Activated naive CD4-positive, alpha-beta T cell treated with anti-CD3 and anti-CD28 coated beads for 36 hours (primary cell): ENCODE results near the gene TAMM41. TPM values are rescaled to one million over a fixed set of nuclear protein-coding genes. Genes with fewer than 3 reads are reported as not detected.
A peak's percentile ranks its signal among the peaks of the same experiment; 100 is the strongest.
"Not testable (repeated sequence)": the region's sequence is repeated elsewhere in the genome, so short reads cannot be mapped to it uniquely, and the experiment has no call there.

ENCODE experiments used
- CTCF ChIA-PET: fragments of 350-600 bp; sonication (Branson Sonifier 250); formaldehyde crosslinking; loops from one replicate; lab custom pipeline; 2021; ENCODE audit warnings: antibody characterized with exemption; lab: Charles Lee
- DNase-seq: peaks from one replicate; pipeline ENCODE4 v3.0.0-alpha.2; 2020
- H3K27ac Mint-ChIP-seq: one replicate; pipeline ENCODE4 v1.8.0; 2021; ENCODE audit warnings: mild to moderate bottlenecking, mixed read lengths
- H3K27me3 Mint-ChIP-seq: one replicate; pipeline ENCODE4 v1.8.0; 2021; ENCODE audit warnings: low read depth, mixed read lengths
- H3K36me3 Mint-ChIP-seq: one replicate; pipeline ENCODE4 v1.8.0; 2021; ENCODE audit warnings: low read depth, mixed read lengths
- H3K4me1 Mint-ChIP-seq: one replicate; pipeline ENCODE4 v1.8.0; 2021; ENCODE audit warnings: low read depth, mixed read lengths
- H3K4me3 Mint-ChIP-seq: one replicate; pipeline ENCODE4 v1.8.0; 2021; ENCODE audit warnings: mild to moderate bottlenecking, moderate library complexity, mixed read lengths
- H3K9me3 Mint-ChIP-seq: one replicate; pipeline ENCODE4 v1.8.0; 2021; ENCODE audit warnings: mixed read lengths
- intact Hi-C: fragments of 100-400 bp; cut with micrococcal nuclease; formaldehyde crosslinking; loops from one replicate; pipeline ENCODE4 v1.15.1; 2023
- total RNA-seq, 2 experiments: library from RNA; stranded (reverse); gene quantifications; one replicate each; pipeline ENCODE4 v1.2.3, GENCODE V29; 2021

Gene TAMM41
- total RNA-seq, 2 experiments from 2014 or later = 19.3 to 21.4 TPM

DNA sequence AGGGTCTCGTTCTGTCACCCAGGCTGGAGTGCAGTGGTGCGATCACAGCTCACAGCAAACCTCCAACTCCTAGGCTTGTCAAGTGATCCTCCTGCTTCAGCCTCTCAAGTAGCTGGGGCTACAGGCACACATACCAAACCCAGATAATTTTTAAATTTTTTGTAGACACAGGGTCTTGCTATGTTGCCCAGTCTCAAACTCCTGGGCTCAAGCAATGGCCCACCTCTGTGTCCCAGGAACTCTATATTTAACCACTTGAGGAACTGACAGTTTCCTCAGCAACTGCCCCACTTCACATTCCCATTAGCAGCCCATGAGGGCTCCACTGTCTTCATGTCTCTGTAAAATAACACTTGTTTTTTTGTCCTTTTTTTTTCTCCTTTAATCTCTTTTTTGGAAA lies 68.4 kb downstream of the TAMM41 start:
- Mint-ChIP-seq H3K27me3 (no peaks in the 10 kb centered on the region), H3K4me1 (no peaks in the 10 kb centered on the region), H3K36me3 (peaks cover 12% of the 10 kb centered on the region), H3K27ac (no peak overlapping the region), H3K4me3 (no peak overlapping the region), H3K9me3 (no peaks in the 10 kb centered on the region)
- CTCF ChIA-PET = interaction anchor here (0.5 kb wide), 1 partner anchor 33 kb away, joined by 3 read pairs; no protein-coding TSS in a partner anchor
- DNase-seq = no peak
- intact Hi-C loops = no loop called here

DNA sequence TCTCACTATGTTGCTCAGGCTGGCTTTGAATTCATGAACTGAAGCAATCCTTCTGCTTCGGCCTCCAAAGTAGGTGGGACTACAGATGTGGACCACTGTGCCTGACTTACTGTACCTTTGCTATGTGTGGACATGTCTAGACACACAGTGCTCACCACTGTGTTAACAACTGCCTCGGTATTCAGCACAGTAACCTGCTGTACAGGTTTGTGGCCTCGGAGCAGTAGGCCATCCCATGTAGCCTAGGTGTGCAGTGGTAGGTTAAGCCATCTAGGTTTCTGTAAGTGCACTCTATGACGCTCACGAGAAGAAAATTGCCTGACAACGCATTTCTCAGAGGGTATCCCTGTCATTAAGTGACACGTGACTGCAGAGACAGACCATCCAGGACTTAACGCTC lies 70.3 kb downstream of the TAMM41 start:
- peaks cover 1% of the 10 kb centered on the region for H3K4me1 Mint-ChIP-seq

DNA sequence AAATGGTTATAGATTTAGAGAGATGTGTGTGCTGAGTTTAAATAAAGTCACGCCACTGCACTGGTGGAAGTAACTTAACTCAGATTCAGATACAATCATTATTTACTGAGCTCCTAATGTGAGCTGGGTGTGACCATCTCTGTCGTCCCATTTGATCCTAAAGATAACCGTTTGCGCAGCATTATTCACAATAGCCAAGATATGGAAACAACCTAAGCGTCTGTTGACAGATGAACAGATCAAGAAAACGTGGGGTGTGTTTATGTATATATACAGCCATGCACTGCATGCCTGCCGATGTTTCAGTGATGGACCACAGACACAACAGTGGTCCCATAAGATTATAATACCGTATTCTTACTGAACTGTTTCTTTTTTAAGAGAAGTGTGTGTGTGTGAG lies 71.2 kb downstream of the TAMM41 start:
- intact Hi-C loops = no loop called here
- Mint-ChIP-seq H3K27ac (no peak overlapping the region), H3K4me1 (peaks cover 10% of the 10 kb centered on the region), H3K4me3 (no peak overlapping the region), H3K36me3 (peaks cover 12% of the 10 kb centered on the region), H3K9me3 (no peaks in the 10 kb centered on the region), H3K27me3 (no peaks in the 10 kb centered on the region)
- DNase-seq = no peak
- CTCF ChIA-PET = no interaction called here

More for the DNA sequence above, 70.3 kb downstream of the TAMM41 start:
- intact Hi-C loops = no loop called here
- Mint-ChIP-seq H3K9me3 (no peaks in the 10 kb centered on the region), H3K27me3 (no peaks in the 10 kb centered on the region), H3K27ac (no peak overlapping the region), H3K36me3 (peaks cover 12% of the 10 kb centered on the region), H3K4me3 (no peak overlapping the region)
- no peak for DNase-seq
- CTCF ChIA-PET = interaction anchor here (0.6 kb wide), 1 partner anchor 136 kb away, joined by 8 read pairs; no protein-coding TSS in a partner anchor

DNA sequence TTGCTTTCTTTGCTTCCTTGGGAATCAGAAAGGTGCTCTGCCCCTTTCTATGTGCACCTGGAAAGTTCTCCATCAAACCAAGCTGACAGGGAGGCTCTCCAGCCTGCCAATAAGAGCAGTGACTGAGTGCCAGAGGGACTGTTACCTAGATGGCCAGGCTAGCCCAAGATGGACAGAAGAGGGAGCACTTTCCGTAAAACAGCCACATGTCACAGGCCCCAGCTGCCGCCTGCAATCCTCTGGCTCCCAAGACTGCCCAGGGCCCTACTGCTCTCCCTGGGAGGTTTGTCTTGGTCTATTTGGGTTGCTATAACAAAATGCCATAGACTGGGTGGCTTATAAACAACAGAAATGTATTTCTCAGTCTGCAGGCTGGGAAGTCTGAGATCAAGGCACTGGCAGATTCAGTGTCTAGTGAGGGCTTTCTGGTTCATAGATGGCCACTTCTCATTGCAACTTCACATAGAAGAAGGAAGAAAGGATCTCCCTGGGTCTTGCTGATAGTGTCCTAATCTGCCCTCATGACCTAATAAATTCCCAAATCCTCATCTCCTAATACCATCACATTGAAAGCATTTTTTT lies 72.3 kb downstream of the TAMM41 start:
- no peak for DNase-seq
- Mint-ChIP-seq H3K9me3 (no peaks in the 10 kb centered on the region), H3K27ac (no peak overlapping the region), H3K27me3 (no peaks in the 10 kb centered on the region), H3K4me1 (peaks cover 18% of the 10 kb centered on the region), H3K4me3 (no peak overlapping the region), H3K36me3 (peaks cover 6% of the 10 kb centered on the region)
- CTCF ChIA-PET = no interaction called here
- intact Hi-C loops = loop anchor here (5.0 kb wide), 1 partner anchor 482 kb away; no protein-coding TSS in a partner anchor

GRCh38 chr3:11771931-11772330 lies 74.8 kb downstream of the TAMM41 start:
- intact Hi-C loops = loop anchor here (5.0 kb wide), 1 partner anchor 480 kb away; no protein-coding TSS in a partner anchor
- DNase-seq, CTCF ChIA-PET, H3K36me3 Mint-ChIP-seq, H3K9me3 Mint-ChIP-seq, H3K27ac Mint-ChIP-seq, H3K4me3 Mint-ChIP-seq, H3K27me3 Mint-ChIP-seq: not testable (repeated sequence)
- H3K4me1 Mint-ChIP-seq = peaks cover 18% of the 10 kb centered on the region

DNA sequence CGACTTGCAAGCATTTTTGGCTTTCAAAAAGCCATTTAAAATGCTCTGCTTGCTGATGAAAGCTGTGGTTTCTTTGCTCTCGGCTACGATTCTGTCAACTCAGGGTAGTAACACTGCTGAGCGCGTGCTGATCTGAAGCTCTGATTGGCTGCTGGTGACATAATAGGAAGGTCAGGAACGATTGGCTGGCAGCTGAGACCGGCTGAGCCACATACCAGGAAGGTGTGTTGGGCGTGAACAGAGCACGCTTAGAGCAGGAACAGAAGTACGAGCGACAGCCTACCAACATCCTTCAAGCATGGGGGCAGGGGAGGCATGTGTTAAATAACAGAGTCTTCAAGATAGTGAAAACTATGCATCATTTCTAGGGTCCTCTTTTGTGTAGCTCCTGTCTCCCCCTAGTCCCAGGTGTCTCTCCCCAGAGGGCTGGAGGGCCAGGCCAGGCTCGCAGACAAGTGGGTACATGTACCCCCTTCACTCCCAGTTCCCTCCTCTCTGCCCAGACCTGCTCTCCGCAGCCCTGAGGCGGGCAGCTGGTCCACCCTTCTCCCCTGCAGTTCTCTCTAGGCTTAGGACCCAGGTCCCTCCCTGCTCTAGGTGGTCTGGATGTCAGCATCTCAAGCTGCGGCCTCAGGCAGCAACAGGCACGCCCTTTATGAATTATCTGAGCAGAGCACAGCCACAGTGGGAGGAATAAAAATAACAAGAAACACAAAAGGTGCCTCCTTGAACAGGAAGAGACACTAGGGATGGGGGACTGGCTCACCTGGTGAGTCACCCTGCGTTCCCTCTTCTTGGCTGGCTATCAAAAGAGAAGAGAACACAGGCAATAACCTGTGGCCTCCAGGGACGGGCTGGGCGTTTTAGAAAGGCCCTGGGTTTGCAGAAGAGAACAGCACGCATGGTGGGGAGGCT lies 76.0 kb downstream of the TAMM41 start:
- DNase-seq = peak; percentile 91
- CTCF ChIA-PET = interaction anchor here (1.4 kb wide), 1 partner anchor 391 kb away, joined by 3 read pairs; no protein-coding TSS in a partner anchor
- Mint-ChIP-seq H3K36me3 (no peaks in the 10 kb centered on the region), H3K27me3 (no peaks in the 10 kb centered on the region), H3K27ac (peak overlapping the region; percentile 71), H3K4me1 (peaks cover 18% of the 10 kb centered on the region), H3K4me3 (peak overlapping the region; percentile 10), H3K9me3 (no peaks in the 10 kb centered on the region)
- intact Hi-C loops = loop anchor here (1.0 to 5.0 kb wide), 5 partner anchors 50 to 894 kb away; partner anchors contain the start of genes RAF1 and TAMM41

GRCh38 chr3:11769704-11770476 lies 76.8 kb downstream of the TAMM41 start:
- Mint-ChIP-seq H3K4me3 (peak overlapping the region; percentile 10), H3K9me3 (no peaks in the 10 kb centered on the region), H3K27me3 (no peaks in the 10 kb centered on the region), H3K36me3 (no peaks in the 10 kb centered on the region), H3K27ac (peak overlapping the region; percentile 3), H3K4me1 (peaks cover 21% of the 10 kb centered on the region)
- DNase-seq = no peak
- intact Hi-C loops = loop anchor here (1.0 to 5.0 kb wide), 5 partner anchors 50 to 894 kb away; partner anchors contain the start of genes RAF1 and TAMM41
- CTCF ChIA-PET = interaction anchor here (0.6 to 1.4 kb wide), 2 partner anchors 390 to 393 kb away, joined by 3 read pairs; no protein-coding TSS in a partner anchor

DNA sequence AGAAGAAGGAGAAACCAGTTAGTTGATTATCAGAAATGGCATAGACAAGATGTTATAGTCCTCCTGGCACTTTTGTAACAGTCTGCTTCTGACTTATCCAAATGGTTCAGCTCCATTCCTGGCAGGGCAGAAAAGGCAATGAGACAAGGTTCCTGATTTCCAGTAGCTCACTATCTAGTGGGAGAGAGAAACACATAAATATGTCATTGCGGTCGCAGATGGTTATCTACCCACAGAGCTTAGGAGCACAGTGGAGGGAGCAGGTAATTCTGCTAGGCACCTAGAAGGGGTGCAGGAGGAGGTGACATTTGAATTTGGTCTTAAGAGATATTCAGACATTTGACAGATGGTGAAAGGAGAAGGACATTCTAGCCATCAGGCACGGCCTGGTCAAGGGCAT lies 78.1 kb downstream of the TAMM41 start:
- H3K4me1 Mint-ChIP-seq = peaks cover 21% of the 10 kb centered on the region
- intact Hi-C loops = no loop called here
- H3K36me3 Mint-ChIP-seq = no peaks in the 10 kb centered on the region
- H3K9me3 Mint-ChIP-seq = no peaks in the 10 kb centered on the region
- H3K27ac Mint-ChIP-seq = no peak overlapping the region
- no peak for DNase-seq
- no peak overlapping the region for H3K4me3 Mint-ChIP-seq
- CTCF ChIA-PET = interaction anchor here (0.6 kb wide), 1 partner anchor 14 kb away, joined by 4 read pairs; no protein-coding TSS in a partner anchor
- H3K27me3 Mint-ChIP-seq = no peaks in the 10 kb centered on the region

- intact Hi-C loops = no loop called here
These were observed 81.7 kb downstream of the TAMM41 start for GRCh38 chr3:11764931-11765363.

DNA sequence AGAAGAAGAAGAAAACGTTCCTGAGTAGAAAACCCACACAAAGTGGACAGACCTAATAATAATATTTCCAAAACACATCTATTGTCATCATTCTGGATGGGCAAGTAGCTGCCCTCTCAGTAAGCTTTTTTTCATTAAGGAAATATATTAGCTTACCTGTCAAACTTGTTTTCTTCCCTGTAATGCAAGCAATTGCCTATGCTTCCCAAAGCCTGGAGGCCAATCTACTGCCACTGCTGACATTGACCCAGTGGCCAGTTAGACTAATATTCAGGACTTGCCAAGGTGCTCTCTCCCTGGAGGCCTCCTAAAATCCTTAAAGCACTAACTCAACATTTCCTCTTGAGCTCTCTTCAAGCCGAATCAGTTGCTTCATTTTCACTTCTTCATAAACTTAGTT lies 86.7 kb downstream of the TAMM41 start:
- no peaks in the 10 kb centered on the region for H3K9me3 Mint-ChIP-seq
- H3K36me3 Mint-ChIP-seq = no peaks in the 10 kb centered on the region
- H3K4me3 Mint-ChIP-seq = no peak overlapping the region
- H3K27ac Mint-ChIP-seq = no peak overlapping the region
- intact Hi-C loops = no loop called here
- peaks cover 1% of the 10 kb centered on the region for H3K4me1 Mint-ChIP-seq
- no peak for DNase-seq
- H3K27me3 Mint-ChIP-seq = no peaks in the 10 kb centered on the region
- CTCF ChIA-PET = interaction anchor here (0.6 kb wide), 1 partner anchor 532 kb away, joined by 3 read pairs; no protein-coding TSS in a partner anchor

More at GRCh38 chr3:11764931-11765363, 81.7 kb downstream of the TAMM41 start:
- peaks cover 7% of the 10 kb centered on the region for H3K4me1 Mint-ChIP-seq
- DNase-seq = peak; percentile 30
- no peak overlapping the region for H3K27ac Mint-ChIP-seq
- CTCF ChIA-PET = interaction anchor here (0.6 kb wide), 1 partner anchor 61 kb away, joined by 4 read pairs; no protein-coding TSS in a partner anchor
- H3K27me3 Mint-ChIP-seq = no peaks in the 10 kb centered on the region
- no peaks in the 10 kb centered on the region for H3K36me3 Mint-ChIP-seq
- H3K4me3 Mint-ChIP-seq = no peak overlapping the region
- no peaks in the 10 kb centered on the region for H3K9me3 Mint-ChIP-seq

GRCh38 chr3:11757929-11758328 lies 88.8 kb downstream of the TAMM41 start:
- no peaks in the 10 kb centered on the region for H3K27me3 Mint-ChIP-seq
- CTCF ChIA-PET = no interaction called here
- no peak overlapping the region for H3K4me3 Mint-ChIP-seq
- H3K27ac Mint-ChIP-seq = no peak overlapping the region
- no peaks in the 10 kb centered on the region for H3K9me3 Mint-ChIP-seq
- no peaks in the 10 kb centered on the region for H3K36me3 Mint-ChIP-seq
- intact Hi-C loops = no loop called here
- no peaks in the 10 kb centered on the region for H3K4me1 Mint-ChIP-seq
- no peak for DNase-seq
